Stimulated activated CD4-positive, alpha-beta T cell treated with anti-CD3 and anti-CD28 coated beads, Interleukin-2, amount 100 ng/mL, for 24 hours (primary cell): Measurements from ENCODE around the gene CD164.
"Not testable (repeated sequence)": the region's sequence is repeated elsewhere in the genome, so short reads cannot be mapped to it uniquely, and the experiment has no call there.

ENCODE experiments used
- DNase-seq, 2 donors: peaks; one replicate each; pipeline ENCODE4 v3.0.0-alpha.2; 2020

Gene CD164

DNA sequence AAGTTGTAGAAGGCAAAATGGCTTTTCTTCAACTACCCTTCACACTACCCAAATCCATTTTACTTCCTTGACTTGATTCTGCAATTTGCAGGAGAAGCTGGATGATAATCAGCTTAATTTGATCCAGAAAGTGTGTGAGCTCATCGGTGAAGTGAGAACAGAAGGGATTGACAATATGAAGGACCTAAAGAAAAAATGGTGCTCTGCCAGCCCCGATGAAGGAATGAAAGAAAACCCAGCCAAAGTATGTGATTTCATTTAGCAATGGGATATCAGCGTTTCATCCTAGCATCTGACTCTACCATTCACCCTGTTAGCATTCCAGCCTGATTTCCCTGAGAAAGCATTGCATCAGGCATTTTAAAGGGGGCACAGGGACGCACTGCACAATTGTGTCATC is 41.5 kb downstream of the CD164 start:
- no peak for DNase-seq

- DNase-seq, result no peak
These were observed 42.2 kb downstream of the CD164 start for GRCh38 chr6:109339906-109340678.

GRCh38 chr6:109336221-109336961 is 45.9 kb downstream of the CD164 start:
- DNase-seq, result no peak

- DNase-seq, result not testable (repeated sequence)
These were observed 48.4 kb downstream of the CD164 start for GRCh38 chr6:109333870-109334269.

DNA sequence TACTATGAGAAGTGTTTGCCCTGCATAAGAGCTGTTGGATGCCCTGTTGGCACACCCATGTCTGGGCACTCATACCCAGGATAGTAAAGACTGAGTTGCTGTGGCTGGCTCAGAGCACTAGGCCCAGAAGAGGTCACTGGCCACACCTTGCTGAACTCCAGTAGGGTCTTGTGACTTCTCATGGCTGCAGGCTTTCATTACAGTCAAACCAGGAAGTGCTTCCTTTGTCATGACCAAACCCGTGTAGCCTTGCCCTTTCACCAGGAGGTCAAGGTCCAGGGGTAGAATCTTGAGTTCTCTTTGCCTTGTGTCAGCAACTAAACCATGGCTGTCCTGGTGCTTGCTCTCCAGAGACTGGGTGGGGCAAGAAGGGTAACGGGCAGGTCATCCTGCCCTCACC is 49.5 kb downstream of the CD164 start:
- DNase-seq, result no peak

GRCh38 chr6:109331081-109331480 is 51.2 kb downstream of the CD164 start:
- no peak for DNase-seq

DNA sequence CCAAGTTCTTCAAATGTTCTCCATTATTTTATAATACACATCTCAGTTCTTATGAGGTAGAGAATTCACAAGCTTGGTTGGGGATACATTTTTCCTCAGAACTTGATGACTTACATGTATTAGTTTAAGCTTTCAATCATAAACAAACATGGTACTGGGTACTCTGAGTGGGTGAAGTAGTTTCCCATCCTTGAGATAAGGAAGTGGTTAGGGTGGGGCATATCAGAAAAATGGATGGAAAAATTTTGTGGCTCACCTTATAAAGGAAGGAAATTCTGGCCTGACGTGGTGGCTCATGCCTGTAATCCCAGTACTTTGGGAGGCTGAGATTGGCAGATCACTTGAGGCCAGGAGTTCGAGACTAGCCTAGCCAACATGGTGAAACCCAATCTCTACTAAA is 52.0 kb downstream of the CD164 start:
- no peak for DNase-seq

DNA sequence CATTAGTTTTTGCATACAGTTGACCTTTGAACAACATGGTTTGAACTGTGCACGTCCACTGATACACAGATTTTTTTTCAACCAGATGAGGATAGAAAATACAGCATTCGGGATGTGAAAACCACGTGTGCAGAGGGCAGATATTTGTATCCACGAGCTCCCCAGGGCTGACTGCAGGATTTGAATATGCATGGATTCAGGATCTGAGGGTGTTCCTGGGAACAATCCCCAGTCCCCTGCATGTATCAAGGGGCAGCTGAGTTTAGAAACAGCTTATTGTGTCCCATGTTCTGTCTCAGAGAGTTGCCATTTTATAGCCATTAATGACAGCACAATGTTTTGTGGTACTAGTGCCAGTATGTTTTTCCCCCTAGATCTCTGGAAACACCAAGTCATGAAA is 53.6 kb downstream of the CD164 start:
- DNase-seq, result no peak

DNA sequence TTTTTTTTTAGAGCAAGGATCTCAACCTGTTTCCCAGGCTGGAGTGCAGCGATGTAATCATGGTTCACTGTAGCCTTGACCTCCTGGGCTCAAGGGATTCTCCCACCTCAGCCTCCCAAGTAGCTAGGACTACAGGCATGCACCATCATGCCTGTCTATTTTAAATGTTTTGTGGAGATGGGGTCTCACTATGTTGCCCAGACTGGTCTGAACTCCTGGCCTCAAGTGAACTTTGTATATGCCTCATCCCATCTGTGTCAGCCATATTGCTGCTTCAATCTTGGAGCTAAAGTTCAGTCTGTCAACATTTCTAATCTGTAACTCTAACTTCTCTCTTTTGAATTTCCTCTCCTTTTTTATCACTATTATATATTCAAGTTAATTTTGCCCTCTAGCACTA is 54.3 kb downstream of the CD164 start:
- DNase-seq, result no peak

DNA sequence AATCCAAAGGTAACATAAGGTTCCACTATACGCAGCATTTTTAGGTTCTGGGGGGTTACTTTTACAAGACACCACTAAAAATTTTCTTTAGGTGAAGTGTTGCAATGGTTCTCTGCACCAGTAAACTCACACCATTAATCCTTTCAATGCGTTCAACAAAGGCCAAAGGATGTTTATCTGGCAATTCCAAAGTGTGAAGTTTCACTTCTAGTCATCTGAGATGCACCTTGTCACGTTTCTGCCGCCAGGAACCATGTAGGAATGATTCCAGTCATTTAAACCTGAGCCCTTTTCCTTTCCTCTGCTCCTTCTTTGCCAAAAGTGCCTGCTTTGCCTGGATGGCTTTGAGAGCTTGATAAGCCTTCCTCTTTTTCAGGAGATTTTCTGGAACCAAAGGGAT is 54.8 kb downstream of the CD164 start:
- no peak for DNase-seq

- no peak for DNase-seq
These were observed 55.9 kb downstream of the CD164 start for GRCh38 chr6:109326351-109326750.

DNA sequence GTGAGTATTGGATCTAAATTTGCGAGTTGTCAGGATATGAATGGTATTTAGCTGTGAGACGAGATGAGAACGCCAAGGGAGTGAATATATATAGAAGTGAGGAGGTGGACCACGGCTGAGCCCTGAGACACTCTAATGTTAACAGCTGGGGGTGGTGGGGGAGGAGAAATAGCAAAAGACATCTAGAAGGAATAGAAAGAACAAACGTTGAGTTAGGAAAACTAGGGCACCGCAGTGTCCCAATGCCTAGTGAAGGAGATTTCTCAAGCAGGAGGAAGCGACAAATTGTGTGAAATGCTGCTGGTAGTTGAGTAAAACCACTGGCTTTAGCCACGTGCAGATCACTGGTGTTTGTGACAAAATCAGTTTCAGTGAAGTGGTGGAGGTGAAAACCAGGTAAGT is 56.9 kb downstream of the CD164 start:
- DNase-seq, result no peak

- DNase-seq, result no peak
These were observed 59.0 kb downstream of the CD164 start for GRCh38 chr6:109323241-109323640.

DNA sequence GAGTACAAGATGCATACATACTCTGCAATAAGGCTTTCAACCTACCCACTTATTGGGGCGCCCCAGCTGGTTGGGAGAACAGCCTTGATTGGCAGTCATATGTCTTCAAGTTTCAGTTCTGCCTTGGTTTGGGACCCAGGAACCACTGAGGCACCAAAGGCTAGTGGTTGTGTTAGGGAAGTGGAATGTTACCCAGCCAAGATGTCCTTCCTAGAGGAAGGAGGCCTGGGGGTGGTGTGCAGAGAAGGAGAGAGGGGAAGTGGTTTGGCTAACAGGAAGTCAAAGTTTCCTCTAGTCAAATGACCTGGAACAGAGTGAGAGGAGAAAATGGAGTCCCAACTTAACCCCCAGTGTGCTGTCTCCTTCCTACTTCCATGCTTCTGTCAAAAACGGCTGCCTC is 59.4 kb downstream of the CD164 start:
- no peak for DNase-seq

DNA sequence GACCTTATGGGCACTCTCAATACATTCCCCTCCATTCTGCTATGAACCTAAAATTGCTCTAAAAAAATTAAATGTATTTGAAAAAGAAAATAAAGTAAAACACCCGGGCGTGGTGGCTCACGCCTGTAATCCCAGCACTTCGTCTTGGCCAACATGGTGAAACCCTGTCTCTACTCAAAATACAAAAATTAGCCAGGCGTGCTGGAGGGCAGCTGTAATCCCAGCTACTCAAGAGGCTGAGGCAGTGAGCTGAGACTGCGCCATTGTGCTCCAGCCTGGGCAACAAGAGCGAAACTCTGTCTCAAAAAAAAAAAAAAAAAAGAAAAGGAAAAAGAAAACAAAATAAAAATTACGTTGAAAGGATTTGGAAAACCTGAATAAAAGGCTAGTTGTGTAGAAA is 60.5 kb downstream of the CD164 start:
- no peak for DNase-seq

DNA sequence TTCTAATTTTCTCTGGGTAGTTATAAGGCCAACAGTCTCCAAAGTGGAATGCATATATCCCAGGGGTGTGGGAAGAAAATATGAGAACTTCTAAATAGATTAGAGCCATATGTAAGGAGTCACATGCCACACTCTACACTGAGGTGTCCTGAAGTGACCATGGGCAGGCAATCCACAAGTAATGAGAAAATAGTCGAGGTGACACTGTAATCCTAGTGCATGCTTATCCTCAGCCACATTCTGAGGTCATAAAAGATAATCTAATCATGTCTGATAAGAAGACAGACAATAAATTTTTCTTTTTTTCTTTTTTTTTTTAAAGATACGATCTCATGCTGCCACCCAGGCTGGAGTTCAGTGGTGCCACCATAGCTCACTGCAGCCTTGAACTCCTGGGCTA is 62.2 kb downstream of the CD164 start:
- no peak for DNase-seq

- no peak for DNase-seq
These were observed 63.9 kb downstream of the CD164 start for GRCh38 chr6:109318328-109318876.

DNA sequence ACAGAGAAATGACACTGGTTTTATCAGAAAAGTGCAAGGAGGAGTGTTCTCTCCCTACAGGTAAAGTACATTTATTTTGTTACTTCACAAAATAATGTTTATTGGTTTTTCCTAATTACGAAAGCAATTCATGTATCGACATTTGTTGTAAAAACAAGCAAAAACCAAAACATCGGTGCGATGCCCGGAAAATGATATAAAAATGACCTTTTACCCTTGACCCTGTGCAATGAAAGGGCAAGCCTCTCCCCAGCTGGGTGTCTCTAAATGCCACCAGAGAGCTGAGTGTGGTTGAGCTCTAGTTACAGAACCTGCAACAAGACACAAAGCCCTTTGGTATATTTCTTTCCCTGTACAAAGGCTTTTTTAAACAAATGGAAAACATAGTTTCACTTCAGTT is 65.4 kb downstream of the CD164 start:
- no peak for DNase-seq
